NOMO-1 (cell line): Measurements from ENCODE around the gene SELENOM.
"Not testable (repeated sequence)": the region's sequence is repeated elsewhere in the genome, so short reads cannot be mapped to it uniquely, and the experiment has no call there.

Experiments
- DNase-seq, 2 experiments: peaks; one replicate each; lab custom pipeline; 2025; ENCODE audit not compliant: unreplicated experiment in 2 of 2; lab: John Stamatoyannopoulos, UW

The SELENOM gene

DNA sequence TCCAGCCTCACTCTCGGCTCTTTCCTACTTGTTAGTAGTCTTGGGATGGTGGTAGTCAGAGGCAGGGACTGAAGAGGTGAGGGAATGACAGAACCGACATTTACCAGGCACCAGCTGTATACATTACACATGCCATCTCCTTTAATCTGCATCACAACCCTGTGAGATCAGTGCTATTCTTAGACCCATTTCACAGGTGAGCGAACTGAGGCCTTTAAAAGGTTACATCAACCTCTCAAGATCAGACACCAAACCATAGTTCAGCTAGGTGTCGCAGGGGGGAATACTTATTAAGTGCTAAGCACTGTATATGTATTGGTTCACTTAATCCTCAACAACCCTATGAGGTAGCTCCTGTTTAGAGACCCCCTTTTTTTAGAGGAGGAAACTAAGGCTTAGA lies 27.3 kb upstream of the SELENOM start:
- no peak for DNase-seq

DNA sequence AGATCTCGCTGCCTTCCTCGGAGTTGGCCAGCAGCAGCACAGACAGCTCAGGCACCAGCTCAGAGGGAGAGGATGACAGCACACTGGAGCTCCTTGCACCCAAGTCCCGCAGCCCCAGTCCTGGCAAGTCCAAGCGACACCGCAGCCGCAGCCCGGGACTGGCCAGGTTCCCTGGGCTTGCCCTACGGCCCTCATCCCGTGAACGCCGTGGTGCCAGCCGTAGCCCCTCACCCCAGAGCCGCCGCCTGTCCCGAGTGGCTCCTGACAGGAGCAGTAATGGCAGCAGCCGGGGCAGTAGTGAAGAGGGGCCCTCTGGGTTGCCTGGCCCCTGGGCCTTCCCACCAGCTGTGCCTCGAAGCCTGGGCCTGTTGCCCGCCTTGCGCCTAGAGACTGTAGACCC lies 26.5 kb upstream of the SELENOM start:
- no peak for DNase-seq

DNA sequence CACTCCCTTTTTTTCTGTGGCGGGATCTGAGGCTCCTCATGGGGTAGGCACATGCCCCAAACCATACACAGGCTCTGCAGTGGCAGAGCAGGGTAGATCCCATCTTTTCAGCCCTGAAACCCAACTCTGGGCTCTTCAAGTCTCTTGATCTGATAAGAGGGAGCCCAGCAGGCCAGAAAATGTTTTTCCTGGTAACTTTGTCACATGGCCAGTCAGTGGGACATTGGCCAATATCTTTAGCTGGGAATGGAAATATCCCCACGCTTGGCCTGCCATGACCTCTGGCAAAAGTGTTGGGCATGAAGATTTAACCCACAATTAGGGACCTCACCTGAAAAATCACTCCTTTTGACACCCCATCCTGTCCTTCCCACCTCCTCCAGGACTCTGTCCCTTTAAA lies 23.5 kb upstream of the SELENOM start:
- DNase-seq, result no peak

DNA sequence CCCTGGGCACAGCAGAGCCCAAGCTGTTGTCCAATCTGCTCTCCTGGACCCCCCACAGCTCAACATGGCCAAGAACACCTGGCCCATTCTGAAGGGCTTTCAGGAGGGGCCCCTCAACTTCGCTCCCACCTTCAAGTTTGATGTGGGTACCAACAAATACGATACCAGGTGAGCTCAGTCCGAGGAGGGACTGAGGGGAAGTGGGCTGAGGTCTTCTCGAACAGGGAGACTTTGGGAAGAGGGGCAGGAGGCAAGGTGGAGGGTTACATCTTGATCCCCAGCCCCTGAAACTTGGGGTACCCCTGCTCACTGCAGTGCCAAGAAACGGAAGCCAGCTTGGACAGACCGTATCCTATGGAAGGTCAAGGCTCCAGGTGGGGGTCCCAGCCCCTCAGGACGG lies 20.8 kb upstream of the SELENOM start:
- no peak for DNase-seq

DNA sequence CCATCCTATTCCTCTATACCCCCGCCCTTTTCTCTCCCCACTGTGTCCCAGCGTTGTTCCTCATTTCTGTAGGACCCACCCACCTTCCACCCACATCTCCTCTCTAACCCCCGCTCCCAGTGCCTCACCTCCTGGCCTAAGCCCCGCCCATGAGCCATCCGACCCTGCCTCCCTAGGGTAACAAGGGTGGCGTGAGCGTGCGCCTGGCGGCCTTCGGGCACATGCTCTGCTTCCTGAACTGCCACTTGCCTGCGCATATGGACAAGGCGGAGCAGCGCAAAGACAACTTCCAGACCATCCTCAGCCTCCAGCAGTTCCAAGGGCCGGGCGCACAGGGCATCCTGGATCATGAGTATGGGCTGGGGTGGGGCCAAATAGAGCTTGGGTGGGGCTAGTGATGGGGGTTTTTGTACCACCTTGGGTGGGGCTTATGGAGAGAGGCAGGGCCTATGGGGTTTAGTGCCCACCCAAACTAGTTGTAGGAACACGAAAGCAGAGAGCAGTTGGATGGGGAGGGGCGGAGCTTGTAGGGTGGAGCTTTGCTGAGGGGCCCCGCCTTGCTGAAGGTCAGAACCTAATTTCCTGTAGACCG lies 19.9 kb upstream of the SELENOM start:
- DNase-seq, result no peak

DNA sequence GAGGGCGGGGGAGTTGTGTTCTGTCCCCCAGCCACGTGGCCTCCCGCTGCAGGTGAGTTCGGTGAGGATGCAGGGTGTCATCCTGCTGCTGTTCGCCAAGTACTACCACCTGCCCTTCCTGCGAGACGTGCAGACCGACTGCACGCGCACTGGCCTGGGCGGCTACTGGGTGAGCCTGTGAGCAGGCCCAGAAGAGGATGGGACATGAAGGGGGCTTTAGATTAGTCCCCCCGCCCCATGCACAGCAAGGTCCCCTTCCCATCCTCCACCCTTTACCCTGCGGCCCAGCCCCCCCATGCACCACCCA lies 19.5 kb upstream of the SELENOM start:
- no peak for DNase-seq

DNA sequence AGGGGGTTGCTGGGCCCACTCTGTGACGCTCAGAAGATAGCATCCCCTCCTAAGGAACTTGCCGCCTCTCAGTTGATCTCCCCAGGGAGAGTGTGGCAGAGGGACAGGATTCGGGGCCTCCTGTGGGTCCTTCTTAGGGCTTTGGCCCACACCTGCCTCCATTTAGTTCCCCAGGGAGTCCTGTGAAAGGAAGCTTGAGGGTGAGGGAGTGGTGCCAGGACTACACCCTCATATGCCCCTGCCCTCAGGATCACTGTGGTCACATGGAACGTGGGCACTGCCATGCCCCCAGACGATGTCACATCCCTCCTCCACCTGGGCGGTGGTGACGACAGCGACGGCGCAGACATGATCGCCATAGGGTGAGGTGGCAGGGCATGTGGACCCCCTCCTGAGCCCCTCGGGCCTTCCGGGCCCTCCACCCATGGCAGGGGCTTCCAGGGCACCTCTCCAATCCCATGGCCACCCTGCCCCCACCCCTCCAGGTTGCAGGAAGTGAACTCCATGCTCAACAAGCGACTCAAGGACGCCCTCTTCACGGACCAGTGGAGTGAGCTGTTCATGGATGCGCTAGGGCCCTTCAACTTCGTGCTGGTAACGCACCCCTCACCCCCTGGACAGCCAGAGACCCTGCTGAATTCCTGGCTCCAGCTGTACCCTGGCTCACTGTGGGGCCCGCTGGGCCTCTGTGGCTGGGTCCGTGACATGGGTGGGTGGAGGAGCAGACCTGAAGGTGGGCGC lies 18.9 kb upstream of the SELENOM start:
- DNase-seq, result no peak

DNA sequence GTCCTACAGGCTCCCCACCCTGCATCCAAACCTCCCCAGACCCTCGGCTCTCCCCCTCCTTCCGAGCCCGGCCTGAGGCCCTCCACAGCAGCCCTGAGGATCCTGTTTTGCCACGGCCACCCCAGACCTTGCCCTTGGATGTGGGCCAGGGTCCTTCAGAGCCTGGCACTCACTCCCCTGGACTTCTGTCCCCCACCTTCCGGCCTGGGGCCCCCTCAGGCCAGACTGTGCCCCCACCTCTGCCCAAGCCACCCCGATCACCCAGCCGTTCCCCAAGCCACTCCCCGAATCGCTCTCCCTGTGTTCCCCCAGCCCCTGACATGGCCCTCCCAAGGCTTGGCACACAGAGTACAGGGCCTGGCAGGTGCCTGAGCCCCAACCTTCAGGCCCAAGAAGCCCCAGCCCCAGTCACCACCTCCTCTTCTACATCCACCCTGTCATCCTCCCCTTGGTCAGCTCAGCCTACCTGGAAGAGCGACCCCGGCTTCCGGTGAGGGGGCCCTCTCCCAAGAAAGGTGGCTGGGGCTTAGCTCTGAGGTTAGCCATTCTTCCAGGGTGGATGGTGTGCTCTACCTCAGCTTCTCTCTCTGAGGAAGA lies 18.3 kb upstream of the SELENOM start:
- DNase-seq, result no peak

DNA sequence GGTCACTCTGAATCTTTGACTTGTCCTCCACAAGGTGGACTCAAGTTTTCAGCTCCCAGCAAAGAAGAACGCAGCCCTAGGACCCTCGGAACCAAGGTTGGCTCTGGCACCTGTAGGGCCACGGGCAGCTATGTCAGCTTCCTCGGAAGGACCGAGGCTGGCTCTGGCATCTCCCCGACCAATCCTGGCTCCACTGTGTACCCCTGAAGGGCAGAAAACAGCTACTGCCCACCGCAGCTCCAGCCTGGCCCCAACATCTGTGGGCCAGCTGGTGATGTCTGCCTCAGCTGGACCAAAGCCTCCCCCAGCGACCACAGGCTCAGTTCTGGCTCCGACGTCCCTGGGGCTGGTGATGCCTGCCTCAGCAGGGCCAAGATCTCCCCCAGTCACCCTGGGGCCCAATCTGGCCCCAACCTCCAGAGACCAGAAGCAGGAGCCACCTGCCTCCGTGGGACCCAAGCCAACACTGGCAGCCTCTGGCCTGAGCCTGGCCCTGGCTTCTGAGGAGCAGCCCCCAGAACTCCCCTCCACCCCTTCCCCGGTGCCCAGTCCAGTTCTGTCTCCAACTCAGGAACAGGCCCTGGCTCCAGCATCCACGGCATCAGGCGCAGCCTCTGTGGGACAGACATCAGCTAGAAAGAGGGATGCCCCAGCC lies 17.6 kb upstream of the SELENOM start:
- DNase-seq, result no peak

DNA sequence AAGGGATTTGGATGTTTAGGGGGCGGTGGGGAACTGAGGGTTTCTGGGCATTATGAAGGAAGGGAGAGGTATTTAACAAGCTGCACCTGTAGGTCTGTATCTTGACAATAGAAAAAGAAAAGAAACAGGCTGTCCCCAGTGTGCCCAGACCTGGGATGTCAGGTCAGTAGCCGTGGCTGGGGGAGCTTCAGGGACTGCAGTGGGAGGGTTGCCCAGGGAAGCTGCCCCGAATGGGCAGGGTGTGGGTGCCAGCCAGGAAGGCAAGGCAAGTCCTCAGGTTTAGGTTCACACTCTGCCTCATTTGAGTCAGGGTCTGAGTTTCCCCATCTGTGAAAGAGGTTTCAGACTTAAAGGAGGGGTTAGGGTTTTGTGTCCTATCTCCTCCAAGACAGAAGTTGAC lies 16.9 kb upstream of the SELENOM start:
- no peak for DNase-seq

DNA sequence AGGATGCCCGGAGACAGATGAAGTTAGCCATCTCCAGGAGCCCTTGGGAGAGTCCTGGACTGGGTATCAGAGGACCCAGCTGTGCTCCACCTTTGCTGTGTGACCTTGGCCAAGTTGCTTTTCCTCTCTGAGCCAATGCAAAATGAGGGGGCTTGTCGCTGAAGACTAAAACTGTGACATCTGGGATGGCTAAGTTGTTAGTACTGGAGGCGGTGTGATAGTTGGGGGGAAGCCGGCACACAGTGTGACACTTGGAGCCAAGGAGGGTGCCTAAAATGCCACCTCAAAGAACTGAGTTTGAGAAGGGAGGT lies 15.9 kb upstream of the SELENOM start:
- DNase-seq, result no peak

DNA sequence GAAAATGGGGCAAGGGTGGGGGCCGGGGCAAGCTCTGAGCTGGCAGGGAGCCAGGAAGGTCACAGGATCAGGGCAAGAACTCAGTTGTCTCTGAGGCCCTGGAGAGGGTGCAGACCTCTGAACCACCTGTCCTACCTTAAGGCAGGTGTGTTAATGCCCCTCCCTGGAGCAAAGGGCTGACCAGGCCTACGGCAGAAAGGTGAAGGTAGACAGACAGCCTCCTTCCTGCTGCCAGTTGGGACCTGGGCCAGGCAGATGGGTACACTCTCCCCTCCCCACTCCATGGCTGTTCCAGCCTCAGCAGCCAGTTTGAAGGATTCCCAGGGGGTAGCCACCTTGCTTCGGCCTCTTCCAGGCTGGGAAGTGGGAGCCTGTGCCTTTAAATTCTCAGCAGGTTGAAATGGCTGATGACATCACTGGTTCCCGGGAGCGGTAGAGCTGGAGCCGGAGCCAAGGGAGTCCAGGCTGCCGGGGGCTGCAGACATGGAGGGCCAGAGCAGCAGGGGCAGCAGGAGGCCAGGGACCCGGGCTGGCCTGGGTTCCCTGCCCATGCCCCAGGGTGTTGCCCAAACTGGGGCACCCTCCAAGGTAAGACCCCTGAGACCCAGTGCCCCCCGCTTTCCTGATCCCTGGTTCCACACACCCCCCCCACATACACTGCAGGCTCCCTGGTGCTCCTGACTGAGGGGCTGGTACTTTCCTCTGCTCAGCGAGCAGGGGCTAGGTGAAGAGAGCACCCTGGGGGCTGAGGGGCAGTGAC lies 15.3 kb upstream of the SELENOM start, which contains the start of gene INPP5J:
TSS of gene INPP5J (plus strand) at position 435 of the 760 bp plus-strand sequence. CDS start at position 484, 49 bp downstream.
- no peak for DNase-seq

DNA sequence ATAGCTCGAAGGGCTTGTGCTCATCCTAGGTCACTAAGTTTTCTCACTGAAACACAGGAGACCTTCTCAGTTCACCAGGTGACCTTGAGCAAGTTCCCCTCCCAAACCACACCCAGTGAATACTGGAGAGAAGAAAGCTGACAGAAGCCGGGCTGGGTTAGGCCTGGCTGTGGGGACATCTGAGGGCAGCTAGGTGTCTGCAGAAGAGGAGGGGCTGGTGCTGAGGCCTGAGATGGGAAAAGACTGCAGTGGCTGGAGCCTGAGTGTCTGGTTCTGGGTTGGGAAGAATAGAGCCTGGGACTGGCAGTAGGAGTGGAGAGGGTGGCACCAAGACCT lies 14.8 kb upstream of the SELENOM start:
- no peak for DNase-seq

DNA sequence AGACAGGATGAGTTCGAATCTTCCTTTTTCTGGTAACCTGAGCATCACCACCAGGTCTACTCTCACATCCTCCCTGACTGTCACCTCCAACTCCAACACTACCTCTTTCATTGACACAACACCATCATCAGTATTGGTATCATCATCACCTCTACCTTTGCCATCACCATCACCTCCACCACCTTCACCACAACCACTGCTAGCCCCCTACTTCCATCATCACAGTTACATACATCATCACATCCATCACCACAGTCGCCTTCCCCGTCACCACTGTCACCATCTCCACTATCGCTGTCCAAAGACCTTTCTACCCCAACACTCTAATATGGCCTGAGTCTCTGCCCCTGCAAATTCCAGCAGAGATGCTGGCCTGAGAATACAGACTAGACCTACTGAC lies 14.0 kb upstream of the SELENOM start:
- no peak for DNase-seq

DNA sequence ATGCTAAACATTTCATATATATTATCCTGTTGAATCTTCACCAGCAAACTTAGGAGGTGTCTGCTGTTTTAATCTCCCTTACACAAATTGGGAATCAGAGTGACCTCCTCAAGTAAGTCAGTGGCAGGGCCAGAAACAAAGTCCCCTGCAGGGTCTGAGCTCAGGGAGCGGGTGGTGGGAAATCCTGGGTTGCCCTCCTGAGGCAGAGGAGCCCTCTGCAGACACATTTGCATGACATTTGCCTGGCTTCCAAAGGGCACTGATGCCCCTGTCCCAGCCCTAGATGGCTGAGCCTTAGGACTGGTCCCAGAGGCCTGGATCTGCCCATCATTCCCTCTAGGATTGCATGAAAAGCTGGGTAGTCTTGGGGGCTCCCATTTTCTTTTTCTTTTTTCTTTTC lies 13.3 kb upstream of the SELENOM start:
- no peak for DNase-seq

DNA sequence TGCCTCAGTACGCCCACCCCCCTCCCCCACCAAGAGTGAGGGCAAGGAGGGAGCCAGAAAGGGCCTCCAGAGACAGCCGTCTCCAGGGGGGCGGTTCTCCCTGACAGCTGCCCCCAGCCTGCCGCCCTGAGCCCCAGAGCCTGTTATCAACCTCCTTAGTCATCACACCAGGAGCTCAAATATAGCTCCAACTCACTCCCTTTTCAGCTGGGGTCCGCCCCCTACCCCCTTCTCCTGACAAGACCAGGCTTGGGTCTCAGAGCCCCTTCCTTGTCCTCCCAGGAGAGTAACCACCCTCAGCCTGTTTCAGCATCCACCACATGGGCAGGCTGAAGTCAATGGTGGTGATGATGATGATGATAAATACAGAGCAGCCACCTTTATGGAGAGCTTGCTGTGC lies 12.9 kb upstream of the SELENOM start:
- DNase-seq, result no peak

DNA sequence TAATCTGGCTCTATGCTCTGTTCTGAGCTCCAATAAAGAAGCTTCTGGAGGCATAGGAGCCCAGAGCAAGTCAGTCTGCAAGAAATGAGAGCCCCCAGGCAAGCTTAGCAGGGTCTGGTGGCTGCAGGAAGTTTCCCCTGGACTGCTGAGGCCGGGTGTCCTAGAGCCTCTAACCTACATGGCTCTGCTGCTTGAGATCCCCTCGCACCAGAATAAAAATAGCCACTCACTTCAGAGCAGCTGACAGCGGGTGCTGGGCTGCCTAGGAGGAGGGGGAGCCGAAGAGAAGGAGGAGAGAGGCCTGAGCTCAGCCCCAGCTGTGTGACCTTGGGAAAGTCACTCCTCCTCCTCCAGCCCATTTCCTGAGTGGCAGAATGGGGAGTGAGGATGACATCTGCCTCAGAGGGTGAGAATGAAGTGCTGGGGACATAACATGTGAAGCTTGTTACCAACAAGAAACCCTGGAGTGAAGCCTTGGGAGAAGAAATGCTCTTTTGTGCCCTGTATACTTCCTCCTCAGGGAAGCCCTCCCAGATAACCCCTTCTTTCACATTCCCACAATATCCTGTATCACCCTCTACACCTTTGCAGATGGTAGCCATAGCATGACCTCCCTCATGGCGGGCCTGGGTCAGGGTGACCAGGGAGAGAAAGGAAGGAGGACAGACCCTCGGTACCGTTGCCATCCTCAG lies 11.8 kb upstream of the SELENOM start:
- DNase-seq, result no peak

DNA sequence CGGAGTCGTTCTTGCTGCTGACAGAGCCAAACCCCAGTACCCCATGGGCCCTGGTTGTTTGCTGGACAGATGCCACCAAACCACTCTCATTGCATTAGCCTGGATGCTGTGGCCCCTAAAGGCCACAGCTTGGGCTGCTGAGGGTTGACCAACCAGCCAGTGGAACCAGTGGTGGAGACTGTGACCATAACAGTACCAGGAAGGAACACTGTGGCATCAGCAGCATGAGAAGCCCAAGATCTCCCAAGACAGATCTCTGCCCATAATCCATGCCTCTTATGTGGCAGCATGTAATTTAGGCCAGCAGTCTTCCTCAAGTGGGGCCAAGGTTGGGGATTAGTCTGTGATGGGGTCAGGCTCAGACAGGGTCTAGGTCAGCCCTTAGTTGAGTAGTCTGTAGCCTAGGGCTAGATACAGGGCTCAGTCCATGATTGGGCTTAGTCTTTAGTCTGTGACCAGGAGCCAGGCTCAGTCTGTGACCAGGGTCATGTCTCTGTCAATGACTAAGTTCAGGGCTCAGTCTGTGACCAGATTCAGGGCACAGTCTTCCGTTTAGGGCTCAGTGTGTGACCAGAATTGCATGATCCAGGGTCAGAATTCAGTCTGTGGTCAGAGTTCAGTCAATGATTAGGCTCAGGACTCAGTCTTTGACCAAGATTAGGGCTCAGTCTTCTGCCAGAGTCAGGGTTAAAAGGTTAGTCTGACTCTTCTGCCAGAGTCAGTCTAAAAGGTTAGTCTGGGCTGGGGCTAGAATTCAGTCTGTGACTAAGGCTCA lies 10.9 kb upstream of the SELENOM start:
- no peak for DNase-seq

DNA sequence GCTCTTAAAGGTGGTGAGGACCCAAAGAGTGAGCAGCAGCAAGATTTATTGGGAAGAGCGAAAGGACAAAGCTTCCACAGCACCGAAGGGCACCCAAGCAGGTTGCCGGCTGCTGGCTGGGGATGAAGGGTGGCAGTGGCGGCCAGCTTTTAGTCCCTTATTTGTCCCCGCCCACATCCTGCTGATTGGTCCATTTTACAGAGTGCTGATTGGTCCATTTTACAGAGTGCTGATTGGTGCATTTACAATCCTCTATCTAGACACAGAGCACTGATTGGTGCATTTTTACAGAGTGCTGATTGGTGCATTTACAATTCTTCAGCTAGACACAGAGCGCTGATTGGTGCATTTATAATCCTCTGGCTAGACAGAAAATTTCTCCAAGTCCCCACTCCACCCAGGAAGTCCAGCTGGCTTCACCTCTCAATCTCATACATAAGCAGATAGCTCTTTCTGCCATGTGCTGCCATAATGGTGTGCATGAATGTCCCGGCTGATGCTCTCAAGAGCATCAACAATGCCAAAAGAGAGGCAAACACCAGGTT lies 5.3 kb upstream of the SELENOM start:
- not testable (repeated sequence) for DNase-seq

DNA sequence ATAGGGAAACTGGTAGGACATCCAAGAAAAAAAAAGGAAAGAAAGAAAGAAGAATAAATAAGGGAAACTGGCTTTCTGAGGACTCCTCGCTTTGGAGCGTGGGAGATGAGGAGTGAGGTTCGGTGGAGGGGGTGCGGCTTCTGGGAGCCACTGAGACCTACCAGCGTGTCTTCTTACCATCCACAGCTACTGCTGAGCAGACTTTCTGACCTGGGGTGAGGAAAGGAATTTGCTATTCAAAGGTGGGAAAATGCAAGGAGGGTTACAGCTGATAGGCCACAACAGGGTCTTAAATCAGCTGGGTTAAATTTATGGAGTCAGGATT lies 488 bp upstream of the SELENOM start:
- DNase-seq, result no peak
